Measurements from ENCODE around the gene TNFRSF19. TPM values are rescaled to one million over a fixed set of nuclear protein-coding genes. Genes with fewer than 3 reads are reported as not detected.

TNFRSF19 gene
- total and polyA plus RNA-seq, 4 donors, result 0.27 to 2.8 (median 0.91) TPM

GRCh38 chr13:23687614-23688013, 117.4 kb downstream of the TNFRSF19 start:
- Histone ChIP-seq H3K4me1 (ENCODE audit: control insufficient read depth in 4 of 4, insufficient read depth in 4 of 4, low read length in 3 of 4) (no peaks in the 10 kb centered on the region), H3K4me3 (ENCODE audit: low read depth in 1 of 3, low read length in 3 of 3) (no peak overlapping the region), H3K27me3 (ENCODE audit: control insufficient read depth in 4 of 4, insufficient read depth in 4 of 4, low read length in 3 of 4) (no peaks in the 10 kb centered on the region), H3K36me3 (ENCODE audit: control insufficient read depth in 4 of 4, insufficient read depth in 3 of 4, low read depth in 1 of 4, low read length in 3 of 4) (peaks cover 0 to 1% (median 0%) of the 10 kb centered on the region in 4 donors), H3K9ac (ENCODE audit: low read depth in 1 of 2, low read length in 2 of 2) (no peak overlapping the region), H3K27ac (ENCODE audit: low read depth in 1 of 2, low read length in 2 of 2) (no peak overlapping the region), H3K9me3 (ENCODE audit: control insufficient read depth in 4 of 4, low read length in 3 of 4) (no peaks in the 10 kb centered on the region)
- WGBS, result 79% methylated on average over 5 of the region's 5 CpGs
- DNase-seq (ENCODE audit: low spot score), result no peak
- TF ChIP-seq FOXA2 (IDR thresholded peaks at IDR 0.05), result no peak
- TF ChIP-seq MAX (IDR thresholded peaks at IDR 0.05), result no peak
- TF ChIP-seq TAF1 (conservative IDR thresholded peaks at IDR 0.05), result no peak
- TF ChIP-seq, protein P1, sequence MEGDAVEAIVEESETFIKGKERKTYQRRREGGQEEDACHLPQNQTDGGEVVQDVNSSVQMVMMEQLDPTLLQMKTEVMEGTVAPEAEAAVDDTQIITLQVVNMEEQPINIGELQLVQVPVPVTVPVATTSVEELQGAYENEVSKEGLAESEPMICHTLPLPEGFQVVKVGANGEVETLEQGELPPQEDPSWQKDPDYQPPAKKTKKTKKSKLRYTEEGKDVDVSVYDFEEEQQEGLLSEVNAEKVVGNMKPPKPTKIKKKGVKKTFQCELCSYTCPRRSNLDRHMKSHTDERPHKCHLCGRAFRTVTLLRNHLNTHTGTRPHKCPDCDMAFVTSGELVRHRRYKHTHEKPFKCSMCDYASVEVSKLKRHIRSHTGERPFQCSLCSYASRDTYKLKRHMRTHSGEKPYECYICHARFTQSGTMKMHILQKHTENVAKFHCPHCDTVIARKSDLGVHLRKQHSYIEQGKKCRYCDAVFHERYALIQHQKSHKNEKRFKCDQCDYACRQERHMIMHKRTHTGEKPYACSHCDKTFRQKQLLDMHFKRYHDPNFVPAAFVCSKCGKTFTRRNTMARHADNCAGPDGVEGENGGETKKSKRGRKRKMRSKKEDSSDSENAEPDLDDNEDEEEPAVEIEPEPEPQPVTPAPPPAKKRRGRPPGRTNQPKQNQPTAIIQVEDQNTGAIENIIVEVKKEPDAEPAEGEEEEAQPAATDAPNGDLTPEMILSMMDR (IDR thresholded peaks at IDR 0.05; ENCODE audit: low read depth, low read length, missing input control), result no peak
- no peak for TF ChIP-seq FOXA1 (IDR thresholded peaks at IDR 0.05)
- TF ChIP-seq, protein P2, sequence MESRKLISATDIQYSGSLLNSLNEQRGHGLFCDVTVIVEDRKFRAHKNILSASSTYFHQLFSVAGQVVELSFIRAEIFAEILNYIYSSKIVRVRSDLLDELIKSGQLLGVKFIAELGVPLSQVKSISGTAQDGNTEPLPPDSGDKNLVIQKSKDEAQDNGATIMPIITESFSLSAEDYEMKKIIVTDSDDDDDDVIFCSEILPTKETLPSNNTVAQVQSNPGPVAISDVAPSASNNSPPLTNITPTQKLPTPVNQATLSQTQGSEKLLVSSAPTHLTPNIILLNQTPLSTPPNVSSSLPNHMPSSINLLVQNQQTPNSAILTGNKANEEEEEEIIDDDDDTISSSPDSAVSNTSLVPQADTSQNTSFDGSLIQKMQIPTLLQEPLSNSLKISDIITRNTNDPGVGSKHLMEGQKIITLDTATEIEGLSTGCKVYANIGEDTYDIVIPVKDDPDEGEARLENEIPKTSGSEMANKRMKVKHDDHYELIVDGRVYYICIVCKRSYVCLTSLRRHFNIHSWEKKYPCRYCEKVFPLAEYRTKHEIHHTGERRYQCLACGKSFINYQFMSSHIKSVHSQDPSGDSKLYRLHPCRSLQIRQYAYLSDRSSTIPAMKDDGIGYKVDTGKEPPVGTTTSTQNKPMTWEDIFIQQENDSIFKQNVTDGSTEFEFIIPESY (IDR thresholded peaks at IDR 0.05), result no peak
- TF ChIP-seq RAD21 (IDR thresholded peaks at IDR 0.05), result no peak
- TF ChIP-seq YY1 (IDR thresholded peaks at IDR 0.05), result no peak
- TF ChIP-seq GABPA (IDR thresholded peaks at IDR 0.05 in 1 of 2, conservative IDR thresholded peaks at IDR 0.05 in 1 of 2), result no peak
- no peak for TF ChIP-seq JUND (IDR thresholded peaks at IDR 0.05)

GRCh38 chr13:23688336-23688735, 118.1 kb downstream of the TNFRSF19 start:
- H3K4me1 ChIP-seq (ENCODE audit: control insufficient read depth in 4 of 4, insufficient read depth in 4 of 4, low read length in 3 of 4), result no peaks in the 10 kb centered on the region
- no peak for TF ChIP-seq JUND (IDR thresholded peaks at IDR 0.05)
- TF ChIP-seq RXRA (IDR thresholded peaks at IDR 0.05), result no peak
- TF ChIP-seq HNF4G (IDR thresholded peaks at IDR 0.05), result no peak
- TF ChIP-seq FOXA1 (IDR thresholded peaks at IDR 0.05), result no peak
- TF ChIP-seq MAX (IDR thresholded peaks at IDR 0.05), result no peak
- TF ChIP-seq SP1 (IDR thresholded peaks at IDR 0.05), result no peak
- TF ChIP-seq, protein P2 (IDR thresholded peaks at IDR 0.05), result no peak
- TF ChIP-seq, protein P1 (IDR thresholded peaks at IDR 0.05; ENCODE audit: low read depth, low read length, missing input control), result no peak
- no peak for TF ChIP-seq EGR1 (IDR thresholded peaks at IDR 0.05; ENCODE audit: low read depth in 2 of 2)
- no peak for TF ChIP-seq TAF1 (conservative IDR thresholded peaks at IDR 0.05)
- TF ChIP-seq ATF3 (IDR thresholded peaks at IDR 0.05), result no peak
- TF ChIP-seq NR2F2 (IDR thresholded peaks at IDR 0.05), result no peak
- no peak for TF ChIP-seq REST (IDR thresholded peaks at IDR 0.05)
- no peak for TF ChIP-seq FOXA2 (IDR thresholded peaks at IDR 0.05)
- no peak for TF ChIP-seq GABPA (IDR thresholded peaks at IDR 0.05 in 1 of 2, conservative IDR thresholded peaks at IDR 0.05 in 1 of 2)
- TF ChIP-seq RAD21 (IDR thresholded peaks at IDR 0.05), result no peak
- no peak for TF ChIP-seq YY1 (IDR thresholded peaks at IDR 0.05)
- H3K4me3 ChIP-seq (ENCODE audit: low read depth in 1 of 3, low read length in 3 of 3), result no peak overlapping the region
- H3K9ac ChIP-seq (ENCODE audit: low read depth in 1 of 2, low read length in 2 of 2), result no peak overlapping the region
- WGBS, result 82% methylated on average over 3 of the region's 3 CpGs
- no peaks in the 10 kb centered on the region for H3K27me3 ChIP-seq (ENCODE audit: control insufficient read depth in 4 of 4, insufficient read depth in 4 of 4, low read length in 3 of 4)
- DNase-seq (ENCODE audit: low spot score), result no peak
- no peak overlapping the region for H3K27ac ChIP-seq (ENCODE audit: low read depth in 1 of 2, low read length in 2 of 2)
- H3K9me3 ChIP-seq (ENCODE audit: control insufficient read depth in 4 of 4, low read length in 3 of 4), result no peaks in the 10 kb centered on the region
- H3K36me3 ChIP-seq (ENCODE audit: control insufficient read depth in 4 of 4, insufficient read depth in 3 of 4, low read depth in 1 of 4, low read length in 3 of 4), result peaks cover 0 to 1% (median 0%) of the 10 kb centered on the region in 4 donors

All from liver (tissue), 9 donors.